OCI-LY1 (cell line): Measurements from ENCODE around the gene FOXM1.

ENCODE experiments used
- H2AFZ ChIP-seq: fragments of 200-600 bp; sonication (generic), shearing (Covaris generic); 2 replicates; pipeline ENCODE4 v1.6.0; 2014; ENCODE audit warnings: antibody characterized with exemption, mild to moderate bottlenecking, low read length
- H3F3A ChIP-seq: fragments of 200-600 bp; sonication (generic), shearing (Covaris generic); 2 replicates; pipeline ENCODE4 v1.6.0; 2014; ENCODE audit warnings: mild to moderate bottlenecking, antibody characterized with exemption, low read length, moderate library complexity; ENCODE audit not compliant: insufficient read depth
- H3K27ac ChIP-seq: fragments of 200-600 bp; sonication (generic); 2 replicates; pipeline ENCODE4 v1.5.1; 2014; ENCODE audit warnings: low read length, mixed run types, mild to moderate bottlenecking, low read depth; ENCODE audit not compliant: poor library complexity, severe bottlenecking
- H3K27me3 ChIP-seq: fragments of 200-600 bp; sonication (generic); 2 replicates; pipeline ENCODE4 v1.6.0; 2014; ENCODE audit warnings: antibody characterized with exemption, mild to moderate bottlenecking, low read length, moderate library complexity; ENCODE audit not compliant: insufficient read depth
- H3K36me3 ChIP-seq: fragments of 200-600 bp; sonication (generic); 2 replicates; pipeline ENCODE4 v1.6.1; 2014; ENCODE audit warnings: mild to moderate bottlenecking, antibody characterized with exemption, low read length, moderate library complexity, mixed read lengths; ENCODE audit not compliant: insufficient read depth
- H3K4me1 ChIP-seq: fragments of 200-600 bp; sonication (generic); 2 replicates; pipeline ENCODE4 v1.5.1; 2014; ENCODE audit warnings: mild to moderate bottlenecking, low read length, moderate library complexity; ENCODE audit not compliant: insufficient read depth, severe bottlenecking
- H3K4me2 ChIP-seq: fragments of 200-600 bp; sonication (generic), shearing (Covaris generic); 2 replicates; pipeline ENCODE4 v1.6.1; 2014; ENCODE audit warnings: low read length
- H3K4me3 ChIP-seq: fragments of 200-600 bp; sonication (generic); 2 replicates; pipeline ENCODE4 v1.5.1; 2014; ENCODE audit warnings: low read length, low read depth, mild to moderate bottlenecking, mixed read lengths; ENCODE audit not compliant: poor library complexity, severe bottlenecking
- H3K79me2 ChIP-seq: fragments of 200-600 bp; shearing (Covaris generic); 2 replicates; pipeline ENCODE4 v1.6.1; 2016; ENCODE audit warnings: mixed run types, low read length, mixed read lengths; ENCODE audit not compliant: insufficient read depth
- H3K9ac ChIP-seq: fragments of 200-600 bp; sonication (generic), shearing (Covaris generic); 2 replicates; pipeline ENCODE4 v1.6.1; 2014; ENCODE audit warnings: mild to moderate bottlenecking, low read length, mixed read lengths
- H3K9me2 ChIP-seq: fragments of 200-600 bp; sonication (generic), shearing (Covaris generic); 2 replicates; pipeline ENCODE4 v1.6.1; 2014; ENCODE audit warnings: low read depth, mild to moderate bottlenecking, low read length, mixed read lengths
- H3K9me3 ChIP-seq: fragments of 200-600 bp; shearing (Covaris generic); 2 replicates; pipeline ENCODE4 v1.6.1; 2014; ENCODE audit warnings: low read length, mixed read lengths
- H4K20me1 ChIP-seq: fragments of 200-600 bp; sonication (generic), shearing (Covaris generic); 2 replicates; pipeline ENCODE4 v1.6.0; 2016; ENCODE audit warnings: mild to moderate bottlenecking, low read length; ENCODE audit not compliant: insufficient read depth
- CTCF ChIP-seq: fragments of 200-600 bp; sonication (generic), shearing (Covaris generic); IDR thresholded peaks from 2 replicates; pipeline ENCODE4 v1.5.1; 2017; ENCODE audit warnings: mild to moderate bottlenecking, antibody characterized with exemption, low read length, moderate library complexity, mixed read lengths
- EZH2 ChIP-seq: fragments of 200-600 bp; sonication (generic), shearing (Covaris generic); IDR thresholded peaks from 2 replicates; pipeline ENCODE4 v1.8.0; 2017; ENCODE audit warnings: borderline replicate concordance, mixed run types, mild to moderate bottlenecking, antibody characterized with exemption, low read length, moderate library complexity, mixed read lengths

The FOXM1 gene

GRCh38 chr12:2826036-2826435 is 50.9 kb downstream of the FOXM1 start:
- H3F3A ChIP-seq = no peaks in the 10 kb centered on the region
- H3K4me1 ChIP-seq = no peaks in the 10 kb centered on the region
- no peaks in the 10 kb centered on the region for H3K27me3 ChIP-seq
- H3K27ac ChIP-seq = no peak overlapping the region
- no peaks in the 10 kb centered on the region for H4K20me1 ChIP-seq
- no peaks in the 10 kb centered on the region for H3K9me2 ChIP-seq
- H3K4me2 ChIP-seq = no peak overlapping the region
- no peak overlapping the region for H3K4me3 ChIP-seq
- H3K9me3 ChIP-seq = no peaks in the 10 kb centered on the region
- TF ChIP-seq EZH2 (no peak), CTCF (no peak)
- H3K36me3 ChIP-seq = peaks cover 79% of the 10 kb centered on the region
- H3K79me2 ChIP-seq = no peaks in the 10 kb centered on the region
- no peak overlapping the region for H3K9ac ChIP-seq
- no peak overlapping the region for H2AFZ ChIP-seq

- H3F3A ChIP-seq = no peaks in the 10 kb centered on the region
- no peaks in the 10 kb centered on the region for H4K20me1 ChIP-seq
- H3K9me2 ChIP-seq = no peaks in the 10 kb centered on the region
- H3K27me3 ChIP-seq = no peaks in the 10 kb centered on the region
- H3K36me3 ChIP-seq = peaks cover 84% of the 10 kb centered on the region
- no peaks in the 10 kb centered on the region for H3K79me2 ChIP-seq
- H2AFZ ChIP-seq = no peak overlapping the region
- no peak overlapping the region for H3K9ac ChIP-seq
- TF ChIP-seq CTCF (no peak), EZH2 (no peak)
- no peaks in the 10 kb centered on the region for H3K9me3 ChIP-seq
- no peaks in the 10 kb centered on the region for H3K4me1 ChIP-seq
- no peak overlapping the region for H3K27ac ChIP-seq
- no peak overlapping the region for H3K4me2 ChIP-seq
- H3K4me3 ChIP-seq = no peak overlapping the region
Measured at GRCh38 chr12:2825132-2825531, 51.8 kb downstream of the FOXM1 start.

- Histone ChIP-seq H3F3A (no peaks in the 10 kb centered on the region), H2AFZ (no peak overlapping the region), H3K9me2 (no peaks in the 10 kb centered on the region), H3K27me3 (no peaks in the 10 kb centered on the region), H3K9ac (no peak overlapping the region), H3K79me2 (no peaks in the 10 kb centered on the region), H3K4me2 (no peak overlapping the region), H3K9me3 (no peaks in the 10 kb centered on the region), H3K4me3 (no peak overlapping the region), H3K4me1 (no peaks in the 10 kb centered on the region), H3K36me3 (peaks cover 88% of the 10 kb centered on the region), H3K27ac (no peak overlapping the region), H4K20me1 (no peaks in the 10 kb centered on the region)
- TF ChIP-seq EZH2 (no peak), CTCF (no peak)
Measured at GRCh38 chr12:2824541-2824940, 52.4 kb downstream of the FOXM1 start.
